ENCODE data around the gene MYO16.

Gene MYO16

DNA sequence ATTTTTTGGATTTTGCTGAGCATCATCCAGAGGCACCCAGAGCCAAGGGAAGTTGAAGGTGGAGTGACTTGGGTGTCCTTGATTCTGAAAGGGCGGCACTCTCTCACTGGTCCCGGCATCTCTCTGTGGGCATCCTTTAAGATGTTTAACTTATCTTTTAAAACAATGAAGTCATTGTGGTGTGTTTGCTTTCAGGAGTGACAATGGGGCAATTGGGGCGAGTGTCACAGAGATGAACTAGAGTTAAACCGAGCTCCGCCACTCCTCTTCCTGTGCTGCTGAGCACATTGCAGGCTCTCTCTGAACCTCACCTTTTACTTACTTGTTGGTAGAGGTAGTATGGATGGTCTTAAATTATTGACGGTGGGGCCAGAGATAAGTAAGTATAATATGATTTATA is 295.7 kb downstream of the MYO16 start (continued):
- TF ChIP-seq, protein P1, sequence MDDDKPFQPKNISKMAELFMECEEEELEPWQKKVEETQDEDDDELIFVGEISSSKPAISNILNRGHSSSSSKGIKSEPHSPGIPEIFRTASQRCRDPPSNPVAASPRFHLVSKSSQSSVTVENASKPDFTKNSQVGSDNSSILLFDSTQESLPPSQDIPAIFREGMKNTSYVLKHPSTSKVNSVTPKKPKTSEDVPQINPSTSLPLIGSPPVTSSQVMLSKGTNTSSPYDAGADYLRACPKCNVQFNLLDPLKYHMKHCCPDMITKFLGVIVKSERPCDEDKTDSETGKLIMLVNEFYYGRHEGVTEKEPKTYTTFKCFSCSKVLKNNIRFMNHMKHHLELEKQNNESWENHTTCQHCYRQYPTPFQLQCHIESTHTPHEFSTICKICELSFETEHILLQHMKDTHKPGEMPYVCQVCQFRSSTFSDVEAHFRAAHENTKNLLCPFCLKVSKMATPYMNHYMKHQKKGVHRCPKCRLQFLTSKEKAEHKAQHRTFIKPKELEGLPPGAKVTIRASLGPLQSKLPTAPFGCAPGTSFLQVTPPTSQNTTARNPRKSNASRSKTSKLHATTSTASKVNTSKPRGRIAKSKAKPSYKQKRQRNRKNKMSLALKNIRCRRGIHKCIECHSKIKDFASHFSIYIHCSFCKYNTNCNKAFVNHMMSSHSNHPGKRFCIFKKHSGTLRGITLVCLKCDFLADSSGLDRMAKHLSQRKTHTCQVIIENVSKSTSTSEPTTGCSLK (tag by site-specific recombination; IDR thresholded peaks at IDR 0.05): no peak
- TF ChIP-seq HOXD13 (CRISPR knock-in tag; IDR thresholded peaks at IDR 0.05; ENCODE audit: borderline replicate concordance) (no peak), KLF10 (tag by site-specific recombination; IDR thresholded peaks at IDR 0.05) (no peak), ZNF416 (tag by site-specific recombination; IDR thresholded peaks at IDR 0.05) (no peak), ZNF214 (tag by site-specific recombination; IDR thresholded peaks at IDR 0.05; ENCODE audit: borderline replicate concordance) (no peak), ZSCAN30 (tag by site-specific recombination; IDR thresholded peaks at IDR 0.05) (no peak), ZNF560 (tag by site-specific recombination; IDR thresholded peaks at IDR 0.05; ENCODE audit: borderline replicate concordance) (no peak), ZNF157 (tag by site-specific recombination; IDR thresholded peaks at IDR 0.05) (no peak), KLF9 (tag by site-specific recombination; IDR thresholded peaks at IDR 0.05; ENCODE audit: low read depth) (no peak), GLI2 (tag by site-specific recombination; IDR thresholded peaks at IDR 0.05; ENCODE audit: borderline replicate concordance, low read depth) (no peak), GLIS2 (tag by site-specific recombination; IDR thresholded peaks at IDR 0.05) (no peak)
- TF ChIP-seq, protein P2, sequence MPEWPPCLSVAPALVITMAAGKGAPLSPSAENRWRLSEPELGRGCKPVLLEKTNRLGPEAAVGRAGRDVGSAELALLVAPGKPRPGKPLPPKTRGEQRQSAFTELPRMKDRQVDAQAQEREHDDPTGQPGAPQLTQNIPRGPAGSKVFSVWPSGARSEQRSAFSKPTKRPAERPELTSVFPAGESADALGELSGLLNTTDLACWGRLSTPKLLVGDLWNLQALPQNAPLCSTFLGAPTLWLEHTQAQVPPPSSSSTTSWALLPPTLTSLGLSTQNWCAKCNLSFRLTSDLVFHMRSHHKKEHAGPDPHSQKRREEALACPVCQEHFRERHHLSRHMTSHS (tag by site-specific recombination; IDR thresholded peaks at IDR 0.05): no peak
- TF ChIP-seq, protein P3, sequence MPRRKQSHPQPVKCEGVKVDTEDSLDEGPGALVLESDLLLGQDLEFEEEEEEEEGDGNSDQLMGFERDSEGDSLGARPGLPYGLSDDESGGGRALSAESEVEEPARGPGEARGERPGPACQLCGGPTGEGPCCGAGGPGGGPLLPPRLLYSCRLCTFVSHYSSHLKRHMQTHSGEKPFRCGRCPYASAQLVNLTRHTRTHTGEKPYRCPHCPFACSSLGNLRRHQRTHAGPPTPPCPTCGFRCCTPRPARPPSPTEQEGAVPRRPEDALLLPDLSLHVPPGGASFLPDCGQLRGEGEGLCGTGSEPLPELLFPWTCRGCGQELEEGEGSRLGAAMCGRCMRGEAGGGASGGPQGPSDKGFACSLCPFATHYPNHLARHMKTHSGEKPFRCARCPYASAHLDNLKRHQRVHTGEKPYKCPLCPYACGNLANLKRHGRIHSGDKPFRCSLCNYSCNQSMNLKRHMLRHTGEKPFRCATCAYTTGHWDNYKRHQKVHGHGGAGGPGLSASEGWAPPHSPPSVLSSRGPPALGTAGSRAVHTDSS (tag by site-specific recombination; IDR thresholded peaks at IDR 0.05): no peak
- TF ChIP-seq, protein P4, sequence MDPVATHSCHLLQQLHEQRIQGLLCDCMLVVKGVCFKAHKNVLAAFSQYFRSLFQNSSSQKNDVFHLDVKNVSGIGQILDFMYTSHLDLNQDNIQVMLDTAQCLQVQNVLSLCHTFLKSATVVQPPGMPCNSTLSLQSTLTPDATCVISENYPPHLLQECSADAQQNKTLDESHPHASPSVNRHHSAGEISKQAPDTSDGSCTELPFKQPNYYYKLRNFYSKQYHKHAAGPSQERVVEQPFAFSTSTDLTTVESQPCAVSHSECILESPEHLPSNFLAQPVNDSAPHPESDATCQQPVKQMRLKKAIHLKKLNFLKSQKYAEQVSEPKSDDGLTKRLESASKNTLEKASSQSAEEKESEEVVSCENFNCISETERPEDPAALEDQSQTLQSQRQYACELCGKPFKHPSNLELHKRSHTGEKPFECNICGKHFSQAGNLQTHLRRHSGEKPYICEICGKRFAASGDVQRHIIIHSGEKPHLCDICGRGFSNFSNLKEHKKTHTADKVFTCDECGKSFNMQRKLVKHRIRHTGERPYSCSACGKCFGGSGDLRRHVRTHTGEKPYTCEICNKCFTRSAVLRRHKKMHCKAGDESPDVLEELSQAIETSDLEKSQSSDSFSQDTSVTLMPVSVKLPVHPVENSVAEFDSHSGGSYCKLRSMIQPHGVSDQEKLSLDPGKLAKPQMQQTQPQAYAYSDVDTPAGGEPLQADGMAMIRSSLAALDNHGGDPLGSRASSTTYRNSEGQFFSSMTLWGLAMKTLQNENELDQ (tag by site-specific recombination; IDR thresholded peaks at IDR 0.05; ENCODE audit: low read depth): no peak

DNA sequence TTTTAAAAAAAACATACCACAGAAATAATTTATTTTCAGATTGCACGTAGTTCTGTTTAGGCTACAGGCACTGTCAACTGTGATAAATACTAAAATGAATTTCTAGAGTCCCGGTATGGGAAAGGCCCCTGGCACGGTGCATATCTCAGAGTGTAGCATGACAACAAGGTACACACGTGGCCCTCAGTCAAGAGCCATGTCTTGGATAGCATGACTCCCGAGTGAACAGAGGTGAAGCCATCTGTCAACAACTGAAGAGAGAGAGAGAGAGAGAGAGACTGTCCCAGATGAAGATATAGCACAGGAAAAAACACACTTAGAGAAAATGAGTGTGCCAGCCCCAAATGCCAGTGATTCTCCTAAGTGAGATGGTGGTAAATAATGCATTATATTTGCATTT is 297.5 kb downstream of the MYO16 start:
- CTCF ChIA-PET: no interaction called here
- TF ChIP-seq ZNF510 (tag by site-specific recombination; IDR thresholded peaks at IDR 0.05; ENCODE audit: insufficient replicate concordance) (no peak), ZNF768 (tag by site-specific recombination; IDR thresholded peaks at IDR 0.05) (no peak), ZNF133 (tag by site-specific recombination; IDR thresholded peaks at IDR 0.05) (no peak), MYNN (tag by site-specific recombination; IDR thresholded peaks at IDR 0.05; ENCODE audit: borderline replicate concordance) (no peak), TCF7L2 (IDR thresholded peaks at IDR 0.05; ENCODE audit: borderline replicate concordance, low read depth, low read length) (no peak), ZSCAN16 (tag by site-specific recombination; IDR thresholded peaks at IDR 0.05) (no peak), ZNF629 (tag by site-specific recombination; IDR thresholded peaks at IDR 0.05) (no peak), ZNF830 (tag by site-specific recombination; IDR thresholded peaks at IDR 0.05; ENCODE audit: low read depth) (no peak), ZNF544 (tag by site-specific recombination; IDR thresholded peaks at IDR 0.05) (no peak), ZXDB (tag by site-specific recombination; IDR thresholded peaks at IDR 0.05) (no peak), ZNF324 (tag by site-specific recombination; IDR thresholded peaks at IDR 0.05) (no peak), ZNF843 (tag by site-specific recombination; IDR thresholded peaks at IDR 0.05) (no peak)
- TF ChIP-seq, protein P5, sequence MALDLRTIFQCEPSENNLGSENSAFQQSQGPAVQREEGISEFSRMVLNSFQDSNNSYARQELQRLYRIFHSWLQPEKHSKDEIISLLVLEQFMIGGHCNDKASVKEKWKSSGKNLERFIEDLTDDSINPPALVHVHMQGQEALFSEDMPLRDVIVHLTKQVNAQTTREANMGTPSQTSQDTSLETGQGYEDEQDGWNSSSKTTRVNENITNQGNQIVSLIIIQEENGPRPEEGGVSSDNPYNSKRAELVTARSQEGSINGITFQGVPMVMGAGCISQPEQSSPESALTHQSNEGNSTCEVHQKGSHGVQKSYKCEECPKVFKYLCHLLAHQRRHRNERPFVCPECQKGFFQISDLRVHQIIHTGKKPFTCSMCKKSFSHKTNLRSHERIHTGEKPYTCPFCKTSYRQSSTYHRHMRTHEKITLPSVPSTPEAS (tag by site-specific recombination; IDR thresholded peaks at IDR 0.05): no peak
- TF ChIP-seq, protein P6, sequence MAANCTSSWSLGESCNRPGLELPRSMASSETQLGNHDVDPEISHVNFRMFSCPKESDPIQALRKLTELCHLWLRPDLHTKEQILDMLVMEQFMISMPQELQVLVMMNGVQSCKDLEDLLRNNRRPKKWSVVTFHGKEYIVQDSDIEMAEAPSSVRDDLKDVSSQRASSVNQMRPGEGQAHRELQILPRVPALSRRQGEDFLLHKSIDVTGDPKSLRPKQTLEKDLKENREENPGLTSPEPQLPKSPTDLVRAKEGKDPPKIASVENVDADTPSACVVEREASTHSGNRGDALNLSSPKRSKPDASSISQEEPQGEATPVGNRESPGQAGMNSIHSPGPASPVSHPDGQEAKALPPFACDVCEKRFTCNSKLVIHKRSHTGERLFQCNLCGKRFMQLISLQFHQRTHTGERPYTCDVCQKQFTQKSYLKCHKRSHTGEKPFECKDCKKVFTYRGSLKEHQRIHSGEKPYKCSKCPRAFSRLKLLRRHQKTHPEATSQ (tag by site-specific recombination; IDR thresholded peaks at IDR 0.05): no peak
- Histone ChIP-seq H3K4me1 (ENCODE audit: control insufficient read depth, insufficient read depth, low read length) (no peaks in the 10 kb centered on the region), H3K9me3 (ENCODE audit: control insufficient read depth, insufficient read depth, low read depth, low read length) (no peaks in the 10 kb centered on the region), H3K36me3 (ENCODE audit: control insufficient read depth in 2 of 2, insufficient read depth in 1 of 2, low read length in 2 of 2) (no peaks in the 10 kb centered on the region), H3K27ac (ENCODE audit: extremely low read depth, low read depth, low read length) (no peak overlapping the region), H3K4me3 (ENCODE audit: low read depth, low read length) (no peak overlapping the region)
- POLR2A ChIA-PET: no interaction called here

Data from HEK293 (cell line).